ENCODE measurements around the gene UBE2QL1.

Gene UBE2QL1

GRCh38 chr5:6448622-6449464, at the start of gene UBE2QL1:
TSS of gene UBE2QL1 (plus strand) at chr5:6448859. CDS start at chr5:6448894, 35 bp downstream.
- DNase-seq, result no peak

GRCh38 chr5:6399980-6400910, 48.4 kb upstream of the UBE2QL1 start:
- no peak for DNase-seq

GRCh38 chr5:6401410-6401809, 47.2 kb upstream of the UBE2QL1 start:
- DNase-seq, result no peak

GRCh38 chr5:6402939-6403338, 45.7 kb upstream of the UBE2QL1 start:
- DNase-seq, result no peak

GRCh38 chr5:6403416-6403815, 45.2 kb upstream of the UBE2QL1 start:
- no peak for DNase-seq

- DNase-seq, result no peak
Observed at GRCh38 chr5:6404129-6404528, 44.5 kb upstream of the UBE2QL1 start.

- DNase-seq, result no peak
Observed at GRCh38 chr5:6405591-6405990, 43.1 kb upstream of the UBE2QL1 start.

- no peak for DNase-seq
Observed at GRCh38 chr5:6407558-6408259, 41.0 kb upstream of the UBE2QL1 start.

GRCh38 chr5:6408260-6408596, 40.4 kb upstream of the UBE2QL1 start:
- no peak for DNase-seq

- no peak for DNase-seq
Observed at GRCh38 chr5:6408627-6409446, 39.8 kb upstream of the UBE2QL1 start.

- no peak for DNase-seq
Observed at GRCh38 chr5:6410421-6410820, 38.2 kb upstream of the UBE2QL1 start.

- DNase-seq, result no peak
Observed at GRCh38 chr5:6411141-6411540, 37.5 kb upstream of the UBE2QL1 start.

GRCh38 chr5:6412811-6413210, 35.8 kb upstream of the UBE2QL1 start:
- no peak for DNase-seq

GRCh38 chr5:6417657-6418056, 31.0 kb upstream of the UBE2QL1 start:
- no peak for DNase-seq

- no peak for DNase-seq
Observed at GRCh38 chr5:6418679-6419276, 29.9 kb upstream of the UBE2QL1 start.

- no peak for DNase-seq
Observed at GRCh38 chr5:6419340-6419852, 29.3 kb upstream of the UBE2QL1 start.

- DNase-seq, result no peak
Observed at GRCh38 chr5:6423327-6424109, 25.1 kb upstream of the UBE2QL1 start.

GRCh38 chr5:6424110-6424659, 24.5 kb upstream of the UBE2QL1 start:
- no peak for DNase-seq

- DNase-seq, result no peak
Observed at GRCh38 chr5:6424700-6425099, 24.0 kb upstream of the UBE2QL1 start.

- DNase-seq, result no peak
Observed at GRCh38 chr5:6427694-6428093, 21.0 kb upstream of the UBE2QL1 start.

Measured in GOT3 (cell line).